HCT116 (cell line): Measurements from ENCODE around the gene NME2. TPM values are rescaled to one million over a fixed set of nuclear protein-coding genes. Genes with fewer than 3 reads are reported as not detected.

Experiments used
- ATAC-seq: fragments of 200-7000 bp; cut with Tn5 transposase; 2 replicates; pipeline ENCODE4 v1.9.1; 2020; ENCODE audit warnings: mild to moderate bottlenecking, moderate library complexity
- Bru-seq: library from RNA; stranded (reverse); fragments of 400-500 nt; gene quantifications from one replicate; lab custom pipeline; 2021; lab: Mats Ljungman, UMichigan
- BruChase-seq, 2 experiments: library from RNA; stranded (reverse); fragments of 400-500 nt; gene quantifications; one replicate each; lab custom pipeline; 2021; lab: Mats Ljungman, UMichigan
- BruUV-seq: library from RNA; stranded (reverse); fragments of 400-500 nt; replicated peaks from 2 replicates; lab custom pipeline; 2021; lab: Mats Ljungman, UMichigan
- CTCF ChIA-PET: fragments of 300-600 bp; sonication (Branson Sonifier 250); formaldehyde crosslinking; loops from one replicate; lab custom pipeline; 2021; ENCODE audit warnings: antibody characterized with exemption; lab: Charles Lee
- POLR2A ChIA-PET: fragments of 300-600, 350-600 bp; sonication (Branson Sonifier 250); formaldehyde crosslinking; loops from one replicate; lab custom pipeline; 2021; ENCODE audit warnings: antibody characterized with exemption; lab: Charles Lee
- RAD21 ChIA-PET, 2 experiments: fragments of 300-600 bp; sonication (Branson Sonifier 250); formaldehyde crosslinking; loops; one replicate each; lab custom pipeline; 2023; ENCODE audit warnings: low total read pairs in 2 of 2; ENCODE audit not compliant: uncharacterized antibody in 2 of 2, unreplicated experiment in 2 of 2, low non-redundant PET in 1 of 2; lab: Charles Lee
- DNase-seq: peaks from one replicate; pipeline ENCODE4 v3.0.0-alpha.2; 2010; ENCODE audit warnings: low read depth, low spot score
- H2AFZ ChIP-seq: fragments of 200-600 bp; shearing (Covaris generic), sonication (generic); 2 replicates; pipeline ENCODE4 v1.6.1; 2017; ENCODE audit warnings: low read depth, mixed run types, mixed read lengths, antibody characterized with exemption, low read length; ENCODE audit not compliant: poor library complexity, severe bottlenecking
- H3K27ac ChIP-seq: 2 replicates; pipeline ENCODE4 v1.5.1; 2012; ENCODE audit warnings: low read depth, low read length
- H3K27me3 ChIP-seq: fragments of 200-600 bp; sonication (generic); 2 replicates; pipeline ENCODE4 v1.6.1; 2016; ENCODE audit warnings: mixed run types, low read length, mixed read lengths; ENCODE audit not compliant: insufficient read depth
- H3K36me3 ChIP-seq, 2 experiments: fragments of 200-500 bp in 1 of 2; fragments of 200-600 bp in 1 of 2; sonication (Bioruptor generic) in 1 of 2; sonication (generic) in 1 of 2; 2 replicates each; pipeline versions ENCODE4 v1.5.1 to v1.6.1; 2014 to 2016; ENCODE audit warnings: low read length in 2 of 2, inconsistent platforms in 1 of 2, mixed read lengths in 1 of 2, mixed run types in 1 of 2; ENCODE audit not compliant: insufficient read depth in 2 of 2, control insufficient read depth in 1 of 2
- H3K4me1 ChIP-seq, 2 experiments: fragments of 200-600 bp in 1 of 2; sonication (generic) in 1 of 2; 2 replicates each; pipeline versions ENCODE4 v1.5.1 to v1.6.1; 2012 to 2017; ENCODE audit warnings: low read length in 2 of 2, inconsistent platforms in 1 of 2, mild to moderate bottlenecking in 1 of 2, mixed read lengths in 1 of 2, mixed run types in 1 of 2, moderate library complexity in 1 of 2; ENCODE audit not compliant: insufficient read depth in 2 of 2, control insufficient read depth in 1 of 2
- H3K4me2 ChIP-seq: fragments of 200-600 bp; sonication (generic); 2 replicates; pipeline ENCODE4 v1.6.1; 2017; ENCODE audit warnings: mixed run types, low read length, mixed read lengths
- H3K4me3 ChIP-seq, 2 experiments: fragments of 200-600 bp in 1 of 2; sonication (generic) in 1 of 2; replicated peaks in 1 of 2; 2 replicates each; pipeline ENCODE4 v1.5.1; 2011 to 2016; ENCODE audit warnings: low read length in 2 of 2, control low read depth in 1 of 2, low read depth in 1 of 2, mild to moderate bottlenecking in 1 of 2, mixed read lengths in 1 of 2, mixed run types in 1 of 2
- H3K79me2 ChIP-seq: fragments of 200-600 bp; sonication (generic); 2 replicates; pipeline ENCODE4 v1.6.1; 2017; ENCODE audit warnings: mild to moderate bottlenecking, mixed run types, low read length, moderate library complexity, mixed read lengths; ENCODE audit not compliant: insufficient read depth
- H3K9ac ChIP-seq: fragments of 200-600 bp; sonication (generic); 2 replicates; pipeline ENCODE4 v1.6.1; 2016; ENCODE audit warnings: low read length, mixed read lengths
- H3K9me2 ChIP-seq: fragments of 200-600 bp; sonication (generic), shearing (Covaris generic); 2 replicates; pipeline ENCODE4 v1.6.1; 2017; ENCODE audit warnings: mixed run types, mild to moderate bottlenecking, moderate library complexity; ENCODE audit not compliant: insufficient read depth
- H3K9me3 ChIP-seq, 2 experiments: fragments of 200-500 bp in 1 of 2; fragments of 200-600 bp in 1 of 2; sonication (Bioruptor generic) in 1 of 2; sonication (generic) in 1 of 2; 2 replicates each; pipeline ENCODE4 v1.6.1; 2014 to 2017; ENCODE audit warnings: low read length in 2 of 2, mixed read lengths in 2 of 2, inconsistent platforms in 1 of 2, low read depth in 1 of 2, mild to moderate bottlenecking in 1 of 2, mixed run types in 1 of 2, moderate library complexity in 1 of 2; ENCODE audit not compliant: control insufficient read depth in 1 of 2, insufficient read depth in 1 of 2
- H4K20me1 ChIP-seq: fragments of 200-600 bp; sonication (generic), shearing (Covaris generic); 2 replicates; pipeline ENCODE4 v1.6.1; 2017; ENCODE audit warnings: mixed run types, mild to moderate bottlenecking, moderate library complexity; ENCODE audit not compliant: insufficient read depth
- CBX3 ChIP-seq: IDR thresholded peaks from 2 replicates; pipeline ENCODE4 v1.6.1; 2012; ENCODE audit warnings: low read depth
- CEBPB ChIP-seq: IDR thresholded peaks from 2 replicates; pipeline ENCODE4 v1.6.1; 2012; ENCODE audit warnings: low read depth
- EGR1 ChIP-seq: IDR thresholded peaks from 2 replicates; pipeline ENCODE4 v1.6.1; 2012; ENCODE audit warnings: low read depth
- ELF1 ChIP-seq: IDR thresholded peaks from 2 replicates; pipeline ENCODE4 v1.6.1; 2012; ENCODE audit warnings: low read depth, borderline replicate concordance
- EZH2 ChIP-seq: fragments of 200-600 bp; sonication (generic); IDR thresholded peaks from 2 replicates; pipeline ENCODE4 v1.6.1; 2017; ENCODE audit warnings: antibody characterized with exemption, mixed run types
- EZH2phosphoT487 ChIP-seq: fragments of 200-600 bp; IDR thresholded peaks from 2 replicates; pipeline ENCODE4 v1.6.1; 2018; ENCODE audit warnings: antibody characterized with exemption, borderline replicate concordance
- FOSL1 ChIP-seq: IDR thresholded peaks from 2 replicates; pipeline ENCODE4 v1.6.1; 2012; ENCODE audit warnings: low read depth
- POLR2A ChIP-seq: IDR thresholded peaks from 2 replicates; pipeline ENCODE4 v1.7.0; 2011; ENCODE audit warnings: borderline replicate concordance; ENCODE audit not compliant: insufficient read depth, insufficient read length; ENCODE audit errors: extremely low read depth
- POLR2AphosphoS5 ChIP-seq: IDR thresholded peaks from 2 replicates; pipeline ENCODE4 v1.6.1; 2011; ENCODE audit warnings: mild to moderate bottlenecking, low read depth, low read length, moderate library complexity
- RAD21 ChIP-seq: IDR thresholded peaks from 2 replicates; pipeline ENCODE4 v1.6.1; 2012; ENCODE audit warnings: low read depth, mild to moderate bottlenecking
- SIN3A ChIP-seq: IDR thresholded peaks from 2 replicates; pipeline ENCODE4 v1.6.1; 2012; ENCODE audit warnings: low read depth
- SP1 ChIP-seq: IDR thresholded peaks from 2 replicates; pipeline ENCODE4 v1.6.1; 2012; ENCODE audit warnings: low read depth
- TCF7L2 ChIP-seq: IDR thresholded peaks from 2 replicates; pipeline ENCODE4 v1.7.0; 2011; ENCODE audit warnings: borderline replicate concordance, inconsistent platforms; ENCODE audit not compliant: insufficient read depth, insufficient read length; ENCODE audit errors: extremely low read depth
- YY1 ChIP-seq: IDR thresholded peaks from 2 replicates; pipeline ENCODE4 v1.6.1; 2011; ENCODE audit warnings: low read length, low read depth, moderate library complexity, mild to moderate bottlenecking; ENCODE audit not compliant: insufficient replicate concordance; ENCODE audit errors: extremely low read depth
- ZFX ChIP-seq: fragments of 450-650 bp; IDR thresholded peaks from 2 replicates; pipeline ENCODE4 v1.6.1; 2017
- intact Hi-C: fragments of 100-400 bp; cut with micrococcal nuclease; formaldehyde crosslinking; loops from 2 replicates; pipeline ENCODE4 v1.10.0; 2022
- long read RNA-seq: library from polyadenylated mRNA; unstranded; transcript quantifications from one replicate; pipeline ENCODE4 v2.0.0, GENCODE V29; 2021; ENCODE audit not compliant: unreplicated experiment
- polyA plus RNA-seq: library from polyadenylated mRNA; unstranded; fragments of >200 nt; gene quantifications from 2 replicates; pipeline ENCODE4 v1.2.1, GENCODE V29; 2012; ENCODE audit warnings: missing spikeins
- total RNA-seq: library from RNA; stranded (reverse); gene quantifications from one replicate; pipeline ENCODE4 v1.2.1, GENCODE V29; 2021; ENCODE audit not compliant: unreplicated experiment
- TF ChIP-seq, protein P1 (sequence below): IDR thresholded peaks from 2 replicates; pipeline ENCODE4 v1.6.1; 2012
- TF ChIP-seq, protein P2 (sequence below): IDR thresholded peaks from 2 replicates; pipeline ENCODE4 v1.6.1; 2012

The NME2 gene
- total RNA-seq: 1,287 TPM
- polyA plus RNA-seq: 1,511 and 1,737 TPM in 2 replicates
- Bru-seq, nascent RNA: percentile 92 among the genes with signal in this experiment
- percentile 97 among the genes with signal in this experiment for BruChase-seq, experiment 1, labeled RNA remaining after a 6-hour chase
- percentile 95 among the genes with signal in this experiment for BruChase-seq, experiment 2, labeled RNA remaining after a 2-hour chase
- long read RNA-seq, transcript NME2-202 (4 exons, 866 nt): minor isoform, 44 of 695 reads
- long read RNA-seq, transcript NME2-205 (5 exons, 826 nt): major isoform, 437 of 695 reads
- long read RNA-seq, transcript NME2-201 (4 exons, 568 nt): minor isoform, 20 of 695 reads
- long read RNA-seq, transcript NME2-209 (2 exons, 789 nt): minor isoform, 63 of 695 reads
- long read RNA-seq, partial matches to known transcripts: 100 of 695 reads
- long read RNA-seq, other reads (novel, unspliced or antisense): 23 of 695 reads

DNA sequence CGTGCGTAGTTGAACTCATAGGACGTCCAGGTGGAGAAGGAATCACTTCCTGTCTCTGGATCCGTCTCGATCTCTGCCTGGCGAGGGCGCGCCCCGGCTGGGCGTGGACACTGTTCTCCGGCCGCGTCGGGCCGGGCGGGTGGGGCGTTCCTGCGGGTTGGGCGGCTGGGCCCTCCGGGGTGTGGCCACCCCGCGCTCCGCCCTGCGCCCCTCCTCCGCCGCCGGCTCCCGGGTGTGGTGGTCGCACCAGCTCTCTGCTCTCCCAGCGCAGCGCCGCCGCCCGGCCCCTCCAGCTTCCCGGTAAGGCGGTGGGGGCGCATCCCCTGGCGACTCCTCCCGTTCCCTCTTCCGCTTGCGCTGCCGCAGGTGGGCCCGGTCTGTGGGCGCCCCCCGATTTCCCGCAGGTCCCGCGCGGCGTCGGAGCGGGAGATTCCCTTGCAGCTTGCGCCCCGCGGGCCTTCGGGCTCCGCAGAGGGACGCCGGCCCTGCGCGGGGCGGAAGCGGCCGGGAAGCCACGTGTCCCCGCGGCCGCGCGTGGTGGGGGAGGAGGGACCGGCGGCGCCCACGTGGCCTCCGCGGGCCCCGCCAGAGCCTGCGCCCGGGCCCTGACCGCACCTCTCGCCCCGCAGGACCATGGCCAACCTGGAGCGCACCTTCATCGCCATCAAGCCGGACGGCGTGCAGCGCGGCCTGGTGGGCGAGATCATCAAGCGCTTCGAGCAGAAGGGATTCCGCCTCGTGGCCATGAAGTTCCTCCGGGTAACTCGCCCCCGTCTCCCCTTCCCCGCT lies at the start of gene NME2:
Gene NME2 (plus strand): TSS at position 214 of the 789 bp plus-strand sequence. CDS start 420 bp downstream, at position 634.
- intact Hi-C loops: loop anchor here (5.0 kb wide), 1 partner anchor 164 kb away; no protein-coding TSS in a partner anchor
- ATAC-seq (peak; percentile 90), DNase-seq (peak; percentile 76)
- ChIA-PET RAD21 (no interaction called here), CTCF (interaction anchor here (0.7 to 1.7 kb wide), 4 partner anchors 12 to 166 kb away, joined by 3 to 14 read pairs (median 4); partner anchors contain the start of gene NME1), POLR2A (interaction anchor here (0.7 to 2.3 kb wide), 4 partner anchors 9 to 300 kb away, joined by 3 to 9 read pairs (median 5); partner anchors contain the start of genes NME1, SPAG9 and TOB1)
- Histone ChIP-seq H3K4me1 (peaks cover 13 to 24% of the 10 kb centered on the region in 2 experiments; a peak in 3 of 4 replicates), H3K27ac (peak within 1 kb of the TSS; percentile 96), H3K9ac (peak within 1 kb of the TSS; percentile 99), H3K4me2 (peak within 1 kb of the TSS; percentile 94), H3K27me3 (no peaks in the 10 kb centered on the region), H3K79me2 (peaks cover 72% of the 10 kb centered on the region), H3K9me3 (no peaks in the 10 kb centered on the region), H3K36me3 (peaks cover 52 to 60% of the 10 kb centered on the region in 2 experiments), H3K9me2 (no peaks in the 10 kb centered on the region), H4K20me1 (peaks cover 25% of the 10 kb centered on the region; the same call in 1 of the 2 replicates), H3K4me3 (peak within 1 kb of the TSS; percentile 90 to 91), H2AFZ (no peak within 1 kb of the TSS)
- no TSS peak for BruUV-seq
- TF ChIP-seq CEBPB (no peak), EZH2 (no peak), YY1 (no peak), EGR1 (no peak), FOSL1 (no peak), POLR2A (peak; percentile 46), EZH2phosphoT487 (no peak), ELF1 (no peak; the same call in 1 of the 2 replicates), TCF7L2 (no peak), SIN3A (peak; percentile 76), SP1 (0 out of 2 replicates have a peak, but pooled peaks have one; percentile 52), POLR2AphosphoS5 (peak; percentile 99), CBX3 (no peak; the same call in 1 of the 2 replicates), RAD21 (no peak), ZFX (peak; percentile 96)
- TF ChIP-seq, protein P1, sequence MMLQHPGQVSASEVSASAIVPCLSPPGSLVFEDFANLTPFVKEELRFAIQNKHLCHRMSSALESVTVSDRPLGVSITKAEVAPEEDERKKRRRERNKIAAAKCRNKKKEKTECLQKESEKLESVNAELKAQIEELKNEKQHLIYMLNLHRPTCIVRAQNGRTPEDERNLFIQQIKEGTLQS: no peak
- TF ChIP-seq, protein P2, sequence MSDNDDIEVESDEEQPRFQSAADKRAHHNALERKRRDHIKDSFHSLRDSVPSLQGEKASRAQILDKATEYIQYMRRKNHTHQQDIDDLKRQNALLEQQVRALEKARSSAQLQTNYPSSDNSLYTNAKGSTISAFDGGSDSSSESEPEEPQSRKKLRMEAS: peak; percentile 86
